IMR-90 (cell line): Measurements from ENCODE around the gene MAK. TPM values are rescaled to one million over a fixed set of nuclear protein-coding genes. Genes with fewer than 3 reads are reported as not detected.

Experiments
- ATAC-seq: fragments of 200-7000 bp; cut with Tn5 transposase; 2 replicates; pipeline ENCODE4 v1.9.1; 2020; ENCODE audit warnings: low read depth, mild to moderate bottlenecking, moderate library complexity
- BruUV-seq: library from RNA; stranded (reverse); fragments of 400-500 nt; replicated peaks from 2 replicates; lab custom pipeline; 2021; lab: Mats Ljungman, UMichigan
- CTCF ChIA-PET: fragments of 300-600 bp; formaldehyde crosslinking; extraction: SDS; loops from one replicate; lab custom pipeline; 2021; ENCODE audit warnings: antibody characterized with exemption; lab: Yijun Ruan, JAX
- POLR2A ChIA-PET: fragments of 300-600 bp; sonication (Branson Sonifier 250); formaldehyde crosslinking; loops from one replicate; lab custom pipeline; 2022; ENCODE audit warnings: antibody characterized with exemption; ENCODE audit not compliant: unreplicated experiment; lab: Charles Lee
- DNase-seq: peaks from one replicate; pipeline ENCODE4 v3.0.0; 2013
- H2AFZ ChIP-seq: replicated peaks from 2 replicates; pipeline ENCODE3; 2013; ENCODE audit warnings: low read length, mild to moderate bottlenecking; ENCODE audit not compliant: poor library complexity
- H2AK5ac ChIP-seq: 2 replicates; pipeline ENCODE4 v1.6.1; 2013; ENCODE audit warnings: low read depth, low read length, inconsistent platforms
- H2AK9ac ChIP-seq: replicated peaks from 2 replicates; pipeline ENCODE3; 2013; ENCODE audit warnings: mild to moderate bottlenecking, low read depth, low read length, moderate library complexity; ENCODE audit not compliant: poor library complexity
- H2BK120ac ChIP-seq: 2 replicates; pipeline ENCODE4 v1.6.1; 2013; ENCODE audit warnings: low read depth, low read length, inconsistent platforms
- H2BK15ac ChIP-seq: 3 replicates; pipeline ENCODE4 v1.6.1; 2013; ENCODE audit warnings: low read depth, low read length, inconsistent platforms
- H2BK20ac ChIP-seq: 2 replicates; pipeline ENCODE4 v1.6.1; 2013; ENCODE audit warnings: low read depth, mild to moderate bottlenecking, inconsistent platforms, low read length, moderate library complexity
- H2BK5ac ChIP-seq: 2 replicates; pipeline ENCODE4 v1.6.1; 2013; ENCODE audit warnings: mild to moderate bottlenecking, low read depth, low read length, inconsistent platforms; ENCODE audit not compliant: poor library complexity, severe bottlenecking
- H3K14ac ChIP-seq: replicated peaks from 2 replicates; pipeline ENCODE4 v1.6.1; 2013; ENCODE audit warnings: low read depth, low read length, inconsistent platforms
- H3K18ac ChIP-seq: 2 replicates; pipeline ENCODE4 v1.6.1; 2013; ENCODE audit warnings: low read depth, low read length, control low read depth
- H3K23ac ChIP-seq: 2 replicates; pipeline ENCODE4 v1.6.1; 2013; ENCODE audit warnings: low read depth, low read length, inconsistent platforms
- H3K27ac ChIP-seq: 2 replicates; pipeline ENCODE4 v1.5.1; 2013; ENCODE audit warnings: mild to moderate bottlenecking, control low read depth, low read length; ENCODE audit not compliant: insufficient read depth
- H3K27me3 ChIP-seq: 2 replicates; pipeline ENCODE4 v1.6.1; 2013; ENCODE audit warnings: low read length; ENCODE audit not compliant: control insufficient read depth, insufficient read depth
- H3K36me3 ChIP-seq: 2 replicates; pipeline ENCODE4 v1.6.1; 2013; ENCODE audit warnings: low read length, mixed read lengths; ENCODE audit not compliant: control insufficient read depth, insufficient read depth
- H3K4ac ChIP-seq: 2 replicates; pipeline ENCODE4 v1.6.1; 2013; ENCODE audit warnings: low read depth, low read length, inconsistent platforms
- H3K4me1 ChIP-seq: 2 replicates; pipeline ENCODE4 v1.6.1; 2013; ENCODE audit warnings: low read length, mixed read lengths; ENCODE audit not compliant: control insufficient read depth, insufficient read depth
- H3K4me2 ChIP-seq: 2 replicates; pipeline ENCODE4 v1.6.1; 2013; ENCODE audit warnings: low read depth, mild to moderate bottlenecking, control low read depth, low read length, moderate library complexity
- H3K4me3 ChIP-seq: 2 replicates; pipeline ENCODE4 v1.5.1; 2013; ENCODE audit warnings: low read depth, mild to moderate bottlenecking, control low read depth, low read length, moderate library complexity; ENCODE audit not compliant: insufficient read depth
- H3K56ac ChIP-seq: 2 replicates; pipeline ENCODE4 v1.6.1; 2013; ENCODE audit warnings: low read length, inconsistent platforms; ENCODE audit not compliant: insufficient read depth; ENCODE audit errors: extremely low read depth
- H3K79me1 ChIP-seq, 2 experiments: 2 replicates each; pipeline ENCODE4 v1.6.1; 2013; ENCODE audit warnings: low read length in 2 of 2, inconsistent platforms in 1 of 2, low read depth in 1 of 2
- H3K9ac ChIP-seq: 2 replicates; pipeline ENCODE4 v1.6.1; 2013; ENCODE audit warnings: low read depth, low read length, control low read depth
- H3K9me1 ChIP-seq: 2 replicates; pipeline ENCODE4 v1.6.1; 2013; ENCODE audit warnings: low read length, inconsistent platforms; ENCODE audit not compliant: insufficient read depth
- H3K9me3 ChIP-seq: 2 replicates; pipeline ENCODE4 v1.6.1; 2013; ENCODE audit warnings: low read length; ENCODE audit not compliant: control insufficient read depth, insufficient read depth
- H4K20me1 ChIP-seq: 2 replicates; pipeline ENCODE4 v1.6.1; 2013; ENCODE audit warnings: low read length, inconsistent platforms; ENCODE audit not compliant: insufficient read depth
- H4K5ac ChIP-seq: 2 replicates; pipeline ENCODE4 v1.6.1; 2013; ENCODE audit warnings: mild to moderate bottlenecking, low read depth, low read length, control low read depth
- H4K8ac ChIP-seq, 2 experiments: 2 replicates each; pipeline ENCODE4 v1.6.1; 2013; ENCODE audit warnings: low read depth in 2 of 2, low read length in 2 of 2, control low read depth in 1 of 2, inconsistent platforms in 1 of 2
- H4K91ac ChIP-seq: 2 replicates; pipeline ENCODE4 v1.6.1; 2013; ENCODE audit warnings: low read depth, low read length, inconsistent platforms; ENCODE audit not compliant: insufficient read depth
- CEBPB ChIP-seq: IDR thresholded peaks from 2 replicates; pipeline ENCODE4 v1.6.1; 2012; ENCODE audit warnings: low read depth, low read length, improper control_type of control experiment
- ELK1 ChIP-seq: fragments of 150-350 bp; IDR thresholded peaks from 2 replicates; pipeline ENCODE4 v1.6.1; 2016; ENCODE audit warnings: low read depth, mild to moderate bottlenecking, low read length, moderate library complexity, borderline replicate concordance
- MAZ ChIP-seq: IDR thresholded peaks from 2 replicates; pipeline ENCODE4 v1.6.1; 2012; ENCODE audit warnings: low read depth, mild to moderate bottlenecking, low read length, improper control_type of control experiment, moderate library complexity, borderline replicate concordance
- NFE2L2 ChIP-seq: fragments of 150-350 bp; IDR thresholded peaks from 2 replicates; pipeline ENCODE4 v1.6.1; 2016; ENCODE audit warnings: low read depth, mild to moderate bottlenecking, low read length
- USF2 ChIP-seq: fragments of 150-350 bp; IDR thresholded peaks from 2 replicates; pipeline ENCODE4 v1.6.1; 2017; ENCODE audit warnings: mild to moderate bottlenecking, antibody characterized with exemption, low read length, low read depth
- WGBS, 2 experiments: methylation state at CpG; one replicate each; pipeline versions ENCODE4 v1.1.5 to v1.1.7; 2013; ENCODE audit warnings: missing lambda C conversion rate in 2 of 2; ENCODE audit not compliant: insufficient read length in 1 of 2; ENCODE audit errors: extremely low coverage in 2 of 2; 5-methylcytosine and 5-hydroxymethylcytosine counted together
- dilution Hi-C: fragments of 300-500 bp; cut with HindIII; formaldehyde crosslinking; loops from one replicate; pipeline ENCODE4 v1.14.3; 2018; ENCODE audit warnings: low sequenced_read_pairs; ENCODE audit not compliant: unreplicated experiment
- in situ Hi-C: fragments of 300-500 bp; cut with MboI; formaldehyde crosslinking; loops from 3 replicates; pipeline ENCODE4 v1.14.3; 2019; ENCODE audit warnings: low sequenced_read_pairs, inconsistent platforms, mixed read lengths
- intact Hi-C: fragments of 100-400 bp; cut with micrococcal nuclease; formaldehyde crosslinking; loops from 2 replicates; pipeline ENCODE4 v1.10.0; 2022
- polyA plus RNA-seq, 3 experiments: library from polyadenylated mRNA; depleted of rRNA; stranded (reverse); fragments of >200 nt; gene quantifications; 2 replicates each; pipeline ENCODE4 v1.2.3, GENCODE V29; 2012; ENCODE audit warnings: low replicate concordance in 1 of 3
- total RNA-seq: library from RNA; depleted of rRNA; stranded (reverse); fragments of >200 nt; gene quantifications from 2 replicates; pipeline ENCODE4 v1.2.3, GENCODE V29; 2012

Gene MAK
- total and polyA plus RNA-seq, 2 of the 4 experiments (the other 2 are of a cell fraction) = not detected

- Histone ChIP-seq H3K23ac (no peak overlapping the region), H2BK20ac (no peak overlapping the region), H3K4me2 (no peak overlapping the region), H3K18ac (no peak overlapping the region), H3K27me3 (no peaks in the 10 kb centered on the region; the same call in 1 of the 2 replicates), H4K91ac (no peak overlapping the region), H2BK5ac (no peak overlapping the region), H2AFZ (no peak overlapping the region), H3K56ac (no peak overlapping the region), H3K79me1 (no peaks in the 10 kb centered on the region), H3K9me3 (no peaks in the 10 kb centered on the region), H2AK5ac (no peak overlapping the region), H3K36me3 (no peaks in the 10 kb centered on the region), H2AK9ac (no peak overlapping the region), H3K4me1 (no peaks in the 10 kb centered on the region), H2BK120ac (no peak overlapping the region), H4K5ac (no peak overlapping the region), H4K20me1 (no peaks in the 10 kb centered on the region), H3K9me1 (no peaks in the 10 kb centered on the region), H3K4me3 (no peak overlapping the region), H3K27ac (no peak overlapping the region), H2BK15ac (no peak overlapping the region), H3K14ac (no peak overlapping the region), H3K4ac (no peak overlapping the region), H3K9ac (no peak overlapping the region), H4K8ac (no peak overlapping the region)
- WGBS, 2 experiments = no CpG with 5 or more reads among the region's 4 CpGs
- dilution Hi-C loops = no loop called here
- intact Hi-C loops = no loop called here
- ChIA-PET POLR2A (no interaction called here), CTCF (no interaction called here)
- in situ Hi-C loops = no loop called here
- DNase-seq (no peak), ATAC-seq (no peak)
- BruUV-seq = no TSS peak
- TF ChIP-seq CEBPB = no peak
- TF ChIP-seq USF2 = no peak
- TF ChIP-seq NFE2L2 = no peak
- no peak for TF ChIP-seq ELK1
- TF ChIP-seq MAZ = no peak
Measured at GRCh38 chr6:10862361-10862760, 24.0 kb upstream of the MAK start.
